ENCODE data around the gene JMJD1C. TPM values are rescaled to one million over a fixed set of nuclear protein-coding genes. Genes with fewer than 3 reads are reported as not detected.

The JMJD1C gene
- total RNA-seq, 1 experiment from 2014 or later: 89.7 TPM

GRCh38 chr10:63171255-63171855, 294.4 kb downstream of the JMJD1C start:
- DNase-seq: no peak
- Histone ChIP-seq H3K4me3 (ENCODE audit: low read depth, low read length) (no peak overlapping the region), H3K27me3 (replicated peaks; ENCODE audit: control insufficient read depth, insufficient read depth, low read length) (no peaks in the 10 kb centered on the region), H3K36me3 (ENCODE audit: control insufficient read depth, insufficient read depth, low read length) (peaks cover 2% of the 10 kb centered on the region), H3K4me1 (no peaks in the 10 kb centered on the region), H3K9me3 (no peaks in the 10 kb centered on the region)
- H3K36me3 Mint-ChIP-seq (ENCODE audit: insufficient read depth, unreplicated experiment): peaks cover 84% of the 10 kb centered on the region
- ChIA-PET CTCF (no interaction called here), POLR2A (interaction anchor here (0.5 kb wide), 1 partner anchor 31 kb away, joined by 3 read pairs; no protein-coding TSS in a partner anchor)
- TF ChIP-seq CTCF (IDR thresholded peaks at IDR 0.05; ENCODE audit: insufficient read depth in 1 of 2, low read depth in 1 of 2, low read length in 1 of 2, severe bottlenecking in 1 of 2, unreplicated experiment in 1 of 2): no peak
- no peaks in the 10 kb centered on the region for H3K9me3 Mint-ChIP-seq (ENCODE audit: unreplicated experiment)
- intact Hi-C loops (cut with micrococcal nuclease; ENCODE audit: unreplicated experiment): no loop called here
- no peaks in the 10 kb centered on the region for H3K27me3 Mint-ChIP-seq (ENCODE audit: insufficient read depth, unreplicated experiment)
- BruUV-seq (replicated peaks): no TSS peak
- H3K27ac Mint-ChIP-seq (ENCODE audit: unreplicated experiment): no peak overlapping the region
- H3K4me3 Mint-ChIP-seq (ENCODE audit: unreplicated experiment): no peak overlapping the region
- H3K4me1 Mint-ChIP-seq (ENCODE audit: low read depth, unreplicated experiment): peaks cover 6% of the 10 kb centered on the region

GRCh38 chr10:63169624-63170023, 296.2 kb downstream of the JMJD1C start:
- Histone ChIP-seq H3K4me3 (ENCODE audit: low read depth, low read length) (no peak overlapping the region), H3K9me3 (no peaks in the 10 kb centered on the region), H3K27me3 (replicated peaks; ENCODE audit: control insufficient read depth, insufficient read depth, low read length) (no peaks in the 10 kb centered on the region), H3K4me1 (no peaks in the 10 kb centered on the region), H3K36me3 (ENCODE audit: control insufficient read depth, insufficient read depth, low read length) (peaks cover 6% of the 10 kb centered on the region)
- no TSS peak for BruUV-seq (replicated peaks)
- Mint-ChIP-seq H3K4me1 (ENCODE audit: low read depth, unreplicated experiment) (peaks cover 6% of the 10 kb centered on the region), H3K4me3 (ENCODE audit: unreplicated experiment) (no peak overlapping the region), H3K9me3 (ENCODE audit: unreplicated experiment) (no peaks in the 10 kb centered on the region), H3K27ac (ENCODE audit: unreplicated experiment) (no peak overlapping the region), H3K36me3 (ENCODE audit: insufficient read depth, unreplicated experiment) (peaks cover 89% of the 10 kb centered on the region), H3K27me3 (ENCODE audit: insufficient read depth, unreplicated experiment) (no peaks in the 10 kb centered on the region)
- CTCF ChIA-PET: interaction anchor here (0.5 to 3.5 kb wide), 3 partner anchors 206 to 551 kb away, joined by 3 to 62 read pairs (median 6); no protein-coding TSS in a partner anchor
- no peak for DNase-seq
- TF ChIP-seq CTCF (IDR thresholded peaks at IDR 0.05; ENCODE audit: insufficient read depth in 1 of 2, low read depth in 1 of 2, low read length in 1 of 2, severe bottlenecking in 1 of 2, unreplicated experiment in 1 of 2): no peak
- intact Hi-C loops (cut with micrococcal nuclease; ENCODE audit: unreplicated experiment): loop anchor here (5.0 kb wide), 1 partner anchor 298 kb away; the partner anchor contains the start of gene JMJD1C
- POLR2A ChIA-PET: no interaction called here

- TF ChIP-seq CTCF (IDR thresholded peaks at IDR 0.05; ENCODE audit: insufficient read depth in 1 of 2, low read depth in 1 of 2, low read length in 1 of 2, severe bottlenecking in 1 of 2, unreplicated experiment in 1 of 2): no peak
- H3K9me3 Mint-ChIP-seq (ENCODE audit: unreplicated experiment): no peaks in the 10 kb centered on the region
- Histone ChIP-seq H3K36me3 (ENCODE audit: control insufficient read depth, insufficient read depth, low read length) (peaks cover 7% of the 10 kb centered on the region), H3K27me3 (replicated peaks; ENCODE audit: control insufficient read depth, insufficient read depth, low read length) (no peaks in the 10 kb centered on the region), H3K4me3 (ENCODE audit: low read depth, low read length) (no peak overlapping the region), H3K9me3 (no peaks in the 10 kb centered on the region), H3K4me1 (no peaks in the 10 kb centered on the region)
- POLR2A ChIA-PET: no interaction called here
- no TSS peak for BruUV-seq (replicated peaks)
- H3K4me3 Mint-ChIP-seq (ENCODE audit: unreplicated experiment): no peak overlapping the region
- no peak for DNase-seq
- intact Hi-C loops (cut with micrococcal nuclease; ENCODE audit: unreplicated experiment): loop anchor here (5.0 kb wide), 1 partner anchor 298 kb away; the partner anchor contains the start of gene JMJD1C
- H3K36me3 Mint-ChIP-seq (ENCODE audit: insufficient read depth, unreplicated experiment): peaks cover 89% of the 10 kb centered on the region
- H3K27me3 Mint-ChIP-seq (ENCODE audit: insufficient read depth, unreplicated experiment): no peaks in the 10 kb centered on the region
- CTCF ChIA-PET: interaction anchor here (0.5 to 3.5 kb wide), 5 partner anchors 11 to 599 kb away, joined by 3 to 62 read pairs (median 6); no protein-coding TSS in a partner anchor
- no peak overlapping the region for H3K27ac Mint-ChIP-seq (ENCODE audit: unreplicated experiment)
- peaks cover 6% of the 10 kb centered on the region for H3K4me1 Mint-ChIP-seq (ENCODE audit: low read depth, unreplicated experiment)
Measured at GRCh38 chr10:63168821-63169462, 296.8 kb downstream of the JMJD1C start.

Data from Caco-2 (cell line).